Skeletal muscle tissue (tissue), 4 donors: ENCODE measurements around the gene NR1H2. TPM values are rescaled to one million over a fixed set of nuclear protein-coding genes. Genes with fewer than 3 reads are reported as not detected.
"Not testable (repeated sequence)": the region's sequence is repeated elsewhere in the genome, so short reads cannot be mapped to it uniquely, and the experiment has no call there.

Experiments
- H3K27ac ChIP-seq: one replicate; pipeline ENCODE4 v1.7.0; 2013; ENCODE audit warnings: mild to moderate bottlenecking, low read depth, low read length, inconsistent platforms
- H3K27me3 ChIP-seq, 3 donors: one replicate each; pipeline ENCODE4 v1.7.0; 2013; ENCODE audit warnings: low read length in 3 of 3; ENCODE audit not compliant: control insufficient read depth in 3 of 3, insufficient read depth in 3 of 3
- H3K36me3 ChIP-seq, 3 donors: one replicate each; pipeline ENCODE4 v1.7.0; 2013; ENCODE audit warnings: low read length in 3 of 3; ENCODE audit not compliant: control insufficient read depth in 3 of 3, insufficient read depth in 3 of 3
- H3K4me1 ChIP-seq, 3 donors: one replicate each; pipeline ENCODE4 v1.7.0; 2013; ENCODE audit warnings: low read length in 3 of 3, mild to moderate bottlenecking in 3 of 3; ENCODE audit not compliant: control insufficient read depth in 3 of 3, insufficient read depth in 3 of 3
- H3K4me3 ChIP-seq, 3 donors: one replicate each; pipeline ENCODE4 v1.7.0; 2013; ENCODE audit warnings: low read length in 3 of 3
- H3K9ac ChIP-seq, 3 donors: one replicate each; pipeline ENCODE4 v1.7.0; 2013; ENCODE audit warnings: low read length in 3 of 3, mild to moderate bottlenecking in 3 of 3, moderate library complexity in 2 of 3, low read depth in 1 of 3
- H3K9me3 ChIP-seq, 3 donors: one replicate each; pipeline ENCODE4 v1.7.0; 2013; ENCODE audit warnings: low read length in 3 of 3; ENCODE audit not compliant: control insufficient read depth in 3 of 3
- total RNA-seq: library from RNA; depleted of rRNA; stranded (reverse); fragments of >200 nt; gene quantifications from one replicate; pipeline ENCODE4 v1.2.3, GENCODE V29; 2014
- donor health status: Osteomylitis.

Gene NR1H2
- total RNA-seq, 1 donor from 2014 or later: 32.9 TPM

GRCh38 chr19:50344661-50345318 lies 31.5 kb upstream of the NR1H2 start:
- Histone ChIP-seq H3K4me3 (no peak overlapping the region), H3K27ac (no peak overlapping the region)

GRCh38 chr19:50347089-50347581 lies 29.1 kb upstream of the NR1H2 start:
- H3K27ac ChIP-seq, H3K4me1 ChIP-seq, H3K36me3 ChIP-seq, H3K4me3 ChIP-seq, H3K27me3 ChIP-seq, H3K9me3 ChIP-seq, H3K9ac ChIP-seq: not testable (repeated sequence)

More at GRCh38 chr19:50344661-50345318, 31.5 kb upstream of the NR1H2 start:
- Histone ChIP-seq H3K9ac (no peak overlapping the region), H3K36me3 (no peaks in the 10 kb centered on the region), H3K4me1 (no peaks in the 10 kb centered on the region), H3K9me3 (peaks cover 0 to 2% (median 0%) of the 10 kb centered on the region in 3 donors), H3K27me3 (no peaks in the 10 kb centered on the region)

- no peak overlapping the region for H3K4me3 ChIP-seq
- H3K27me3 ChIP-seq: no peaks in the 10 kb centered on the region
- H3K36me3 ChIP-seq: no peaks in the 10 kb centered on the region
- H3K9ac ChIP-seq: no peak overlapping the region
- H3K27ac ChIP-seq: no peak overlapping the region
- H3K9me3 ChIP-seq: peaks cover 0 to 2% (median 0%) of the 10 kb centered on the region in 3 donors
- H3K4me1 ChIP-seq: no peaks in the 10 kb centered on the region
These were observed 26.8 kb upstream of the NR1H2 start for GRCh38 chr19:50349277-50350057.

GRCh38 chr19:50352242-50352641 lies 24.0 kb upstream of the NR1H2 start:
- no peaks in the 10 kb centered on the region for H3K9me3 ChIP-seq
- no peak overlapping the region for H3K9ac ChIP-seq
- no peak overlapping the region for H3K4me3 ChIP-seq
- peaks cover 1 to 2% (median 1%) of the 10 kb centered on the region in 3 donors for H3K4me1 ChIP-seq
- no peak overlapping the region for H3K27ac ChIP-seq
- no peaks in the 10 kb centered on the region for H3K36me3 ChIP-seq
- H3K27me3 ChIP-seq: no peaks in the 10 kb centered on the region

- H3K27ac ChIP-seq, H3K9me3 ChIP-seq, H3K9ac ChIP-seq, H3K27me3 ChIP-seq, H3K36me3 ChIP-seq, H3K4me3 ChIP-seq: not testable (repeated sequence)
- H3K4me1 ChIP-seq: peaks cover 7 to 13% (median 8%) of the 10 kb centered on the region in 3 donors
These were observed 22.8 kb upstream of the NR1H2 start for GRCh38 chr19:50353487-50353880.

GRCh38 chr19:50356691-50357177 lies 19.5 kb upstream of the NR1H2 start:
- H3K4me3 ChIP-seq: no peak overlapping the region
- H3K9ac ChIP-seq: peak overlapping the region in 1 of 3 donors; percentile 69
- H3K36me3 ChIP-seq: no peaks in the 10 kb centered on the region
- H3K9me3 ChIP-seq: no peaks in the 10 kb centered on the region
- peaks cover 0 to 14% (median 0%) of the 10 kb centered on the region in 3 donors for H3K27me3 ChIP-seq
- H3K4me1 ChIP-seq: peaks cover 8 to 16% (median 12%) of the 10 kb centered on the region in 3 donors
- H3K27ac ChIP-seq: no peak overlapping the region

GRCh38 chr19:50357178-50358100 lies 18.8 kb upstream of the NR1H2 start:
- Histone ChIP-seq H3K27me3 (peaks cover 0 to 14% (median 0%) of the 10 kb centered on the region in 3 donors), H3K27ac (peak overlapping the region; percentile 72), H3K4me1 (peaks cover 8 to 16% (median 12%) of the 10 kb centered on the region in 3 donors), H3K36me3 (no peaks in the 10 kb centered on the region), H3K4me3 (peak overlapping the region; percentile 77 to 83 (median 80)), H3K9ac (peak overlapping the region; percentile 69 to 72 (median 69)), H3K9me3 (no peaks in the 10 kb centered on the region)

- H3K9ac ChIP-seq: peak overlapping the region in 2 of 3 donors; percentile 51 to 72
- H3K27ac ChIP-seq: peak overlapping the region; percentile 72
- H3K4me1 ChIP-seq: peaks cover 8 to 16% (median 12%) of the 10 kb centered on the region in 3 donors
- H3K9me3 ChIP-seq: no peaks in the 10 kb centered on the region
- no peaks in the 10 kb centered on the region for H3K36me3 ChIP-seq
- H3K4me3 ChIP-seq: peak overlapping the region; percentile 70 to 77 (median 73)
- H3K27me3 ChIP-seq: peaks cover 0 to 14% (median 0%) of the 10 kb centered on the region in 3 donors
These were observed 17.6 kb upstream of the NR1H2 start for GRCh38 chr19:50358483-50359327.
